Coronary artery (tissue), 2 donors: Measurements from ENCODE around the gene CDH13.

Experiments used
- DNase-seq: peaks from one replicate; pipeline ENCODE4 v3.0.0-alpha.2; 2017; ENCODE audit warnings: low spot score
- H3K27ac ChIP-seq, 2 donors: fragments of 200-600 bp; sonication (generic); one replicate each; pipeline ENCODE4 v1.5.1; 2016 to 2019
- H3K4me3 ChIP-seq: fragments of 200-600 bp; sonication (generic); 2 replicates; pipeline ENCODE4 v1.5.1; 2016; ENCODE audit warnings: mild to moderate bottlenecking, moderate library complexity
- CTCF ChIP-seq: fragments of 200-600 bp; sonication (generic); IDR thresholded peaks from one replicate; pipeline ENCODE4 v1.5.1; 2019; ENCODE audit warnings: antibody characterized with exemption

CDH13 gene

DNA sequence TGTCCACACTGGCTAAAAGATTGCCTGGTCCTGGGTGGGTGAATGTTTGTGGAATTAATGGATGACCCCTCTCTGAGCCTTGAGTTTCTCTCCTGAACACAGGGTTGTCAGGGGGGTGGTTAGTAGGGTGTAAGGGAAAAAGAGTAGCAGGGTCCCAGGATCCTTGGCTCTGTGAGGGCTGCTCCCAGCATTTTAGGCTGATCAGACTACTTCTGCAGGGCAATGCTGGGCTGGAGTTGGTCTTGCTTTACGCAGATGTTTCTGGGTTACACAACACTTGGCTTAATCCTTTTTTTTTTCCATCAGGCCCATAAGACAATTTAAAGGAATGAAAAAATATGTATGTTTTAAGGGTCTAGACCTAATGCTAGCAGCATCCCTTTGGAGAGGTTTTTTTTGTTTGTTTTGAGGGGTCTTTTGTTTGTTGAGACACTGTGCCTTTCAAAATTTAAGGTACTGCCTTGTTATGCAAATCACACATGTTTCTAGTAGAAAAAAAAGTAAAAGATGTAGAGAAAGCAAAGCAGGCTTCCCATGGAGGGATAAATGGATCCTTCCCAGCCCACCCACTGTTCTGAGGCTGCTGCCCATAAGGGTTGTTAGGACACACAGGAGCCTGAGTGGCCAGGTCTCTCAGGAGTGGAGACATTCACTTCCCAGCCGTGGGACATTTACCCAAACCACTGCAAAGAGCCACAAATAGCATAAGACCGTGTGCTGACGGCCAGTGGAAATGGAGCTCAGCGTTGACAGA is 955.4 kb downstream of the CDH13 start:
- no peak for TF ChIP-seq CTCF
- DNase-seq: no peak
- no peak overlapping the region for H3K27ac ChIP-seq
- H3K4me3 ChIP-seq: no peak overlapping the region

GRCh38 chr16:83586036-83586435 is 959.3 kb downstream of the CDH13 start:
- no peak for TF ChIP-seq CTCF
- no peak overlapping the region for H3K27ac ChIP-seq
- no peak for DNase-seq
- H3K4me3 ChIP-seq: no peak overlapping the region

GRCh38 chr16:83586461-83587200 is 959.9 kb downstream of the CDH13 start:
- no peak overlapping the region for H3K4me3 ChIP-seq
- no peak for DNase-seq
- H3K27ac ChIP-seq: no peak overlapping the region
- TF ChIP-seq CTCF: no peak

GRCh38 chr16:83587201-83587600 is 960.4 kb downstream of the CDH13 start:
- Histone ChIP-seq H3K4me3 (no peak overlapping the region), H3K27ac (no peak overlapping the region)
- DNase-seq: no peak
- no peak for TF ChIP-seq CTCF

DNA sequence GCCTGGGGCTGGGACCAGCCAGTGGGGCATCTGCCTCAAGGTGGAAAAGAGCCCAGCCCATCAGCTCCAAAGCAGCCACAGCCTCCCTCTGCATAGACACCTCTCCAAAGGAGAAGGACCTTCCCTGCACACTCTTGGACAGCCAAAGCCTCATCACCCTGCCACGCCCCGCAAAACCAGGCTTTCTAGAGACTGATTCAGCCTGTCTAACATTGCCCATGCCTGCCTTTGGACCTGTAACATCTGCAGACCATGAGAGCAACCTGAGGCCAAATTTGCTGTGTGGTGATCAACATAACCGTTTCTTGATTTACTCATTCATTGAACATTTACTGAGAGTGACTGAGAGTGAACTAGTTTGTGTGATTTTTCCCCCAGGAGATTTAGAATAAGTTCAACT is 961.3 kb downstream of the CDH13 start:
- TF ChIP-seq CTCF: no peak
- H3K4me3 ChIP-seq: no peak overlapping the region
- H3K27ac ChIP-seq: no peak overlapping the region
- DNase-seq: no peak

DNA sequence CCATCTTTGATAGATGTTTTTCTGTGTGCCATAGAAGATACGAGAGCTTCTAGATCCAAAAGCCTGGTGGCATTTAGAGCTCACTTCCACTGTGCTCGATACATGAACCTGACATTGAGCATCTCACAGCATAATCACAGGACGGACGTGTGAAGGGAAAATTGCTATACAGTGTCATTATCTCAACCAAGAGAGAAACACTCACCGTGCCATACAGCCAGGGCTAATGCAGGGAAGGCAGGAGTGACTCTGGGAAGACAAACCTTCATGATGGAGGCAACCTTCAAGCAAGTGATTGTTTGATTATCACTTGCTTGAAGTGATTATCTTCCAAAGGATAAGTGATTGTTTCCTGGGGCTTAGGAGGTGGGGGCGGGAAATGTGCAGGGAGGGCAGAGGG is 962.8 kb downstream of the CDH13 start:
- no peak overlapping the region for H3K4me3 ChIP-seq
- no peak overlapping the region for H3K27ac ChIP-seq
- TF ChIP-seq CTCF: no peak
- DNase-seq: no peak

- H3K27ac ChIP-seq: no peak overlapping the region
- DNase-seq: no peak
- H3K4me3 ChIP-seq: no peak overlapping the region
- no peak for TF ChIP-seq CTCF
These were observed 966.0 kb downstream of the CDH13 start for GRCh38 chr16:83592778-83593177.
